PC-9 (cell line): ENCODE measurements around the gene KIF5C.

Source experiments
- CTCF ChIP-seq: fragments of 200-600 bp; sonication (generic); conservative IDR thresholded peaks from 2 replicates; pipeline ENCODE4 v1.6.1; 2017; ENCODE audit warnings: mixed run types, antibody characterized with exemption, mild to moderate bottlenecking, moderate library complexity
- EZH2 ChIP-seq: fragments of 200-600 bp; sonication (generic); IDR thresholded peaks from 2 replicates; pipeline ENCODE4 v1.8.0; 2017; ENCODE audit warnings: antibody characterized with exemption, low read depth

- TF ChIP-seq CTCF (no peak), EZH2 (no peak)
Observed at GRCh38 chr2:149006883-149007543, 132.0 kb downstream of the KIF5C start.
